22Rv1 (cell line): ENCODE results near the gene SETBP1.

Experiments
- H3K27ac ChIP-seq: fragments of 450-650 bp; 2 replicates; pipeline ENCODE4 v1.5.1; 2017
- ZFX ChIP-seq: fragments of 450-650 bp; IDR thresholded peaks from 2 replicates; pipeline ENCODE4 v1.6.1; 2017; ENCODE audit warnings: antibody characterized with exemption, borderline replicate concordance
- TF ChIP-seq, protein P1 (sequence below): fragments of 450-650 bp; IDR thresholded peaks from 2 replicates; pipeline ENCODE4 v1.5.1; 2017; ENCODE audit warnings: mild to moderate bottlenecking

SETBP1 gene

DNA sequence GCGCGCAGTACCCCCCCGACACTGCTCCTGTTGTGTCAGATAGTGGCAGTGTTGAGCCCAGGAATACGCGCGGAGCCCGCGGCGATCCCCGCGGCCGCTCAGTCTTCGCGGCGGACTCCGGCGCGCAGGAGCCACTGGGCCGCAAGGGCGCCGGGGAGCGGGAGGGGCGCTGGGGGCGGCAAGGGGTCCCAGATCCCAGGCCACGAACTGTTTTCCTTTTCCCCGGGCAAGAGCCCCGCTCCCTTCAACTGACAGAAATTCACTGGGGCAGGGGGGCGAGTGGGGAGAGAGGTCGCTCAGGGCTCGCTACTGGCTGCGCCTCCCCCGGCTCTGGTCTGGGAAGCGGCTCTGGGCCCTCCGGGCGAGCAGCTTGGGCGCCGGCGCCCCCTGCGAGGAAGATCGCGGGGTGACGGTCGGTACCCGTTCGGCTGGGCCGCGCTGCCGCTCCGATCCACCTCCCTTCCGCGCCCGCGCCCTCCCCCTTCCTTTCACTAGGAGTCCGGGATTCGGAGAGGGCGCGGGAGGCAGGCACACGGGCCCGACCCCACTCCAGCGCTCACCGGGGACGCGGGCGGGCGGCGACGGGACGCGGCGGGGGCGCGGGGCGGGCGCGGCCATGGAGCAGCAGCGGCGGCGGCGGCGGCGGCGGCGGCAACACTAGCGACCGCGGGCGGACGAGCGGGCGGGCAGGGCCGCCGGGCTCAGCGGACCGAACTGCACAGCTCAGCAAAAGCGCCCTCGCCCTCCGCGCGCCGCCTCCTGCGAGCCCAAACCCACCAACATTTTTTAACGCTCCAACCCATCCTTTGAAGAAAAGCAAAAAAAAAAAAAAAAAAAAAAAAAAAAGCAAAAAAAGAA is 1.4 kb upstream of the SETBP1 start:
- peak overlapping the region; percentile 92 for H3K27ac ChIP-seq
- TF ChIP-seq, protein P1, sequence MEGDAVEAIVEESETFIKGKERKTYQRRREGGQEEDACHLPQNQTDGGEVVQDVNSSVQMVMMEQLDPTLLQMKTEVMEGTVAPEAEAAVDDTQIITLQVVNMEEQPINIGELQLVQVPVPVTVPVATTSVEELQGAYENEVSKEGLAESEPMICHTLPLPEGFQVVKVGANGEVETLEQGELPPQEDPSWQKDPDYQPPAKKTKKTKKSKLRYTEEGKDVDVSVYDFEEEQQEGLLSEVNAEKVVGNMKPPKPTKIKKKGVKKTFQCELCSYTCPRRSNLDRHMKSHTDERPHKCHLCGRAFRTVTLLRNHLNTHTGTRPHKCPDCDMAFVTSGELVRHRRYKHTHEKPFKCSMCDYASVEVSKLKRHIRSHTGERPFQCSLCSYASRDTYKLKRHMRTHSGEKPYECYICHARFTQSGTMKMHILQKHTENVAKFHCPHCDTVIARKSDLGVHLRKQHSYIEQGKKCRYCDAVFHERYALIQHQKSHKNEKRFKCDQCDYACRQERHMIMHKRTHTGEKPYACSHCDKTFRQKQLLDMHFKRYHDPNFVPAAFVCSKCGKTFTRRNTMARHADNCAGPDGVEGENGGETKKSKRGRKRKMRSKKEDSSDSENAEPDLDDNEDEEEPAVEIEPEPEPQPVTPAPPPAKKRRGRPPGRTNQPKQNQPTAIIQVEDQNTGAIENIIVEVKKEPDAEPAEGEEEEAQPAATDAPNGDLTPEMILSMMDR = peak; percentile 80
- no peak for TF ChIP-seq ZFX

DNA sequence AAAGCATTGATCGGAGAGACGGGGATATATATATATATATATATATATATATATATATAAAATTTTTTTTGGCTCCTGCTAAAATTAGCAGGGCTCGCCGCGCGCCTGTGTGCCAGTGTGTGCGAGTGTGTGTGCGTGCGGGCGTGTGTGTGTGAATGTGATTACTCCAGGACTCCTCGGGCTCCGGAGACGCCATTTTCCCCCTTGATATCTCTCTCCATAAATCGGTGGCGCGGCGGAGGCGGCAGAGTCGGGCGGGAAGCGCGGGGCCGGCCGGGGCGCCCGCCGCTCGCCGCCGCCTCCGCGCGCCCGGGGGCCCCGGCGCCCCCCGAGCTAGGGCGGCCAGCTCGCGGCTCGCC is 795 bp upstream of the SETBP1 start:
- peak overlapping the region; percentile 92 for H3K27ac ChIP-seq
- no peak for TF ChIP-seq ZFX
- TF ChIP-seq, protein P1 = no peak

DNA sequence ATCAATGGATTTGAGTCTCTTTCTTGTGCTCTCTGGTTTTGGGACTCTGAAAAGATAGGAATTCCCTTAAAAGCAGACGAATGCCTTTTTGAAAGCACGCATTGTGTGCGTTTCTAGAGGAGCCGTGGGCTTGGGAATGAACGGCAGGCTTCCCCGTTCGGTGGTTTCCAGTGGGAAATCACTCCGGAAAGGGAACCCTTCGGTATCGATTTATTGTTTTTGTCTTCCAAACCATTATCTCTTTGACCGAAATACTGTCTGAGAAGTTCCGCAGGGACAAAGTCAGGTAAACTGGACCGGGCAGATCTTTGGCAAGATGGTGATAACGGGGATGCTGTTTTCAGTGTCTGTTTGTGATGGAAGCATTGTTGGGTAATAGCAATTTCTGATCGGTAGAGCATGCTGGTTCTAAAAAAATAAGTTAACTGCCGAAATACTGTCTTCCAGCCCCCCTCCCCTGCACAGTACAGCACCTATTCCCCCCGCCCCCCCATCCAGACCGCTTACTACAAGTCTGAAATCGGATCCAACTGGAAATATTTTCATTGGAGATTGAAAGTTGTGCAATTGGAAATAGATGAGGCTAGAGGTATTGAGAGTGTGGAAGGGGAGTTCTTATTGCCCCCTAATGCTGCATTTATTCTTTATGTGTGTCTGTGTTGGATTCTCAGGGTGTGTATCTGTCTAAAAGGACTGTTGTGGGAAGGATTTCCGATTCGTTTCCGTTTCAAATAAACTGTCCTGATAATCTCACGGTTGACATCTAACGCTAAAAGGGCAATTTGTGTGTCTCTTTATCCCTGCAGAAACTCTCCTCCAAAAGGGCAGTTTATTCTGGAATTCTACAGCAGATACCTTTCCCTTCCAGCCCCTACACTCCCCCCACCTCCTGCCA is 635 bp downstream of the SETBP1 start:
- TF ChIP-seq ZFX = no peak
- TF ChIP-seq, protein P1 = no peak
- H3K27ac ChIP-seq = peak overlapping the region; percentile 92

GRCh38 chr18:44682201-44682870 is 1.6 kb downstream of the SETBP1 start:
- no peak for TF ChIP-seq ZFX
- TF ChIP-seq, protein P1 = no peak
- H3K27ac ChIP-seq = peak overlapping the region; percentile 92

- peak overlapping the region; percentile 92 for H3K27ac ChIP-seq
- TF ChIP-seq ZFX = no peak
- TF ChIP-seq, protein P1 = no peak
Observed at GRCh38 chr18:44682871-44683221, 2.2 kb downstream of the SETBP1 start.

DNA sequence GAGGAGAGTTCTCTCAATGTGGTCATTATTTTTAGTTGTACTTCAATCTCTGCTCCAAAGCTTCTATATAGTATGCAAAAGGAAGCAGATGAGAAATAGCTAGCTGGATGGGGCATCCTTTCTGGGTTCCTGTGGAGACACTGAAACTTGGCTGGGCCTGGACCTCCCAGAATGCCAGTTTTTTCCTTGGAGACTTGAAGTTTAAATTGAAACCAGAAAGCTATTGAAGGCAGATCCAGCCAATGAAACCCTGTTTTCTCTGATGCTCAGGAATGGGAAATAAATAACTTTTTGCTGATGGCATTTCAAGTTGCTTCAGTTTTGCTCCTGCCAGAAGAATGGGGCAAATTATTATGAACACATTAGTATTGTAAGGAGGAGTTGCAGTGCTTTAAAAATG is 2.9 kb downstream of the SETBP1 start:
- no peak for TF ChIP-seq ZFX
- TF ChIP-seq, protein P1 = no peak
- peak overlapping the region; percentile 92 for H3K27ac ChIP-seq
